H9 (cell line): Measurements from ENCODE around the gene GRAMD1B. TPM values are rescaled to one million over a fixed set of nuclear protein-coding genes. Genes with fewer than 3 reads are reported as not detected.
"Not testable (repeated sequence)": the region's sequence is repeated elsewhere in the genome, so short reads cannot be mapped to it uniquely, and the experiment has no call there.

Source experiments
- DNase-seq: peaks from one replicate; pipeline ENCODE4 v3.0.0-alpha.2; 2017
- H2AFZ ChIP-seq: one replicate; pipeline ENCODE4 v1.6.1; 2013; ENCODE audit warnings: mild to moderate bottlenecking, low read length, control low read depth, moderate library complexity
- H2AK5ac ChIP-seq: 2 replicates; pipeline ENCODE4 v1.6.1; 2013; ENCODE audit warnings: low read length, control low read depth, mixed read lengths; ENCODE audit not compliant: insufficient read length
- H2BK120ac ChIP-seq: one replicate; pipeline ENCODE4 v1.6.1; 2013; ENCODE audit warnings: low read depth, mild to moderate bottlenecking, low read length, control low read depth, inconsistent platforms; ENCODE audit not compliant: poor library complexity, severe bottlenecking
- H2BK12ac ChIP-seq: 2 replicates; pipeline ENCODE4 v1.6.1; 2013; ENCODE audit warnings: low read length, control low read depth, mixed read lengths, low read depth; ENCODE audit not compliant: insufficient read length
- H2BK15ac ChIP-seq: 2 replicates; pipeline ENCODE4 v1.6.1; 2013; ENCODE audit warnings: low read depth, low read length, control low read depth
- H2BK20ac ChIP-seq: one replicate; pipeline ENCODE4 v1.6.1; 2013; ENCODE audit warnings: low read depth, mild to moderate bottlenecking, low read length, control low read depth, inconsistent platforms; ENCODE audit not compliant: poor library complexity, severe bottlenecking
- H2BK5ac ChIP-seq: 2 replicates; pipeline ENCODE4 v1.6.1; 2013; ENCODE audit warnings: low read length, control low read depth, mixed read lengths; ENCODE audit not compliant: insufficient read length
- H3K14ac ChIP-seq: 2 replicates; pipeline ENCODE4 v1.6.1; 2013; ENCODE audit warnings: low read length, control low read depth; ENCODE audit not compliant: insufficient read depth
- H3K18ac ChIP-seq: 2 replicates; pipeline ENCODE4 v1.6.1; 2013; ENCODE audit warnings: low read depth, mild to moderate bottlenecking, mixed read lengths, low read length, control low read depth; ENCODE audit not compliant: insufficient read length
- H3K23ac ChIP-seq: 2 replicates; pipeline ENCODE4 v1.6.1; 2013; ENCODE audit warnings: low read length, control low read depth, mixed read lengths, low read depth; ENCODE audit not compliant: insufficient read length
- H3K23me2 ChIP-seq: 2 replicates; pipeline ENCODE4 v1.6.1; 2013; ENCODE audit warnings: low read depth, mild to moderate bottlenecking, mixed read lengths, low read length, control low read depth; ENCODE audit not compliant: insufficient read length, poor library complexity, severe bottlenecking
- H3K27ac ChIP-seq: 2 replicates; pipeline ENCODE4 v1.5.1; 2013; ENCODE audit warnings: low read length, control low read depth, mixed read lengths, low read depth; ENCODE audit not compliant: insufficient read length
- H3K27me3 ChIP-seq: 2 replicates; pipeline ENCODE4 v1.6.1; 2013; ENCODE audit warnings: low read length, control low read depth, inconsistent platforms; ENCODE audit not compliant: insufficient read depth
- H3K4ac ChIP-seq: 2 replicates; pipeline ENCODE4 v1.6.1; 2013; ENCODE audit warnings: low read depth, mild to moderate bottlenecking, control low read depth, inconsistent platforms, low read length, moderate library complexity
- H3K4me1 ChIP-seq: 2 replicates; pipeline ENCODE4 v1.6.1; 2013; ENCODE audit warnings: low read length, control low read depth, inconsistent platforms; ENCODE audit not compliant: insufficient read depth
- H3K4me2 ChIP-seq: 2 replicates; pipeline ENCODE4 v1.6.1; 2013; ENCODE audit warnings: low read length, control low read depth, mixed read lengths; ENCODE audit not compliant: insufficient read length, insufficient read depth
- H3K56ac ChIP-seq: 2 replicates; pipeline ENCODE4 v1.6.1; 2013; ENCODE audit warnings: low read depth, mild to moderate bottlenecking, mixed read lengths, low read length, control low read depth; ENCODE audit not compliant: insufficient read length
- H3K79me1 ChIP-seq: 2 replicates; pipeline ENCODE4 v1.6.1; 2013; ENCODE audit warnings: low read depth, mild to moderate bottlenecking, moderate library complexity, low read length, control low read depth, inconsistent platforms; ENCODE audit not compliant: insufficient read depth, poor library complexity, severe bottlenecking
- H3K79me2 ChIP-seq: 2 replicates; pipeline ENCODE4 v1.6.1; 2013; ENCODE audit warnings: low read length, control low read depth, inconsistent platforms; ENCODE audit not compliant: insufficient read depth
- H3K9ac ChIP-seq: 2 replicates; pipeline ENCODE4 v1.6.1; 2013; ENCODE audit warnings: low read length, control low read depth, mixed read lengths; ENCODE audit not compliant: insufficient read length; ENCODE audit errors: extremely low read depth
- H3K9me3 ChIP-seq: one replicate; pipeline ENCODE4 v1.6.1; 2013; ENCODE audit warnings: low read depth, low read length, inconsistent platforms; ENCODE audit not compliant: control insufficient read depth
- H3T11ph ChIP-seq: one replicate; pipeline ENCODE4 v1.6.1; 2013; ENCODE audit warnings: mild to moderate bottlenecking, low read length, control low read depth, inconsistent platforms
- H4K20me1 ChIP-seq: one replicate; pipeline ENCODE4 v1.6.1; 2013; ENCODE audit not compliant: control insufficient read depth, insufficient read length, insufficient read depth
- H4K5ac ChIP-seq: 2 replicates; pipeline ENCODE4 v1.6.1; 2013; ENCODE audit warnings: low read depth, mild to moderate bottlenecking, mixed read lengths, low read length, control low read depth; ENCODE audit not compliant: insufficient read length
- H4K8ac ChIP-seq: replicated peaks from 2 replicates; pipeline ENCODE4 v1.6.1; 2013; ENCODE audit warnings: low read length, control low read depth, mixed read lengths, low read depth; ENCODE audit not compliant: insufficient read length
- H4K91ac ChIP-seq: 2 replicates; pipeline ENCODE4 v1.6.1; 2013; ENCODE audit warnings: low read depth, mild to moderate bottlenecking, moderate library complexity, mixed read lengths, low read length, control low read depth; ENCODE audit not compliant: insufficient read length
- H3K27ac Mint-ChIP-seq, 3 experiments: 2 replicates in 2 of 3; 3 replicates in 1 of 3; pipeline ENCODE4 v1.8.0; 2020 to 2021; ENCODE audit warnings: mixed read lengths in 3 of 3, mild to moderate bottlenecking in 1 of 3, moderate library complexity in 1 of 3
- H3K27me3 Mint-ChIP-seq: 2 replicates; pipeline ENCODE4 v1.8.0; 2021; ENCODE audit warnings: low read depth, mild to moderate bottlenecking, moderate library complexity, mixed read lengths
- H3K36me3 Mint-ChIP-seq, 3 experiments: 2 replicates in 2 of 3; 3 replicates in 1 of 3; pipeline ENCODE4 v1.8.0; 2020 to 2021; ENCODE audit warnings: low read depth in 3 of 3, mixed read lengths in 3 of 3; ENCODE audit not compliant: insufficient read depth in 1 of 3
- H3K4me1 Mint-ChIP-seq, 2 experiments: 2 replicates each; pipeline ENCODE4 v1.8.0; 2020; ENCODE audit warnings: mixed read lengths in 2 of 2
- H3K4me3 Mint-ChIP-seq, 2 experiments: 2 replicates in 1 of 2; 3 replicates in 1 of 2; pipeline ENCODE4 v1.8.0; 2020 to 2021; ENCODE audit warnings: mild to moderate bottlenecking in 2 of 2, mixed read lengths in 2 of 2, moderate library complexity in 1 of 2
- H3K9me3 Mint-ChIP-seq, 2 experiments: 2 replicates in 1 of 2; 3 replicates in 1 of 2; pipeline ENCODE4 v1.8.0; 2020; ENCODE audit warnings: mild to moderate bottlenecking in 2 of 2, mixed read lengths in 2 of 2, moderate library complexity in 1 of 2
- WGBS: extraction: QIAGEN DNeasy Blood & Tissue Kit; methylation state at CpG from one replicate; pipeline ENCODE4 v1.1.7; 2013; ENCODE audit warnings: missing lambda C conversion rate, low lambda C conversion rate, mixed read lengths; ENCODE audit not compliant: insufficient read length; ENCODE audit errors: extremely low coverage; 5-methylcytosine and 5-hydroxymethylcytosine counted together
- total RNA-seq: library from RNA; stranded (reverse); gene quantifications from 2 replicates; pipeline ENCODE4 v1.2.1, GENCODE V29; 2021
- TF ChIP-seq, protein P1 (sequence below): fragments of 200-600 bp; sonication (generic); conservative IDR thresholded peaks from 3 replicates; pipeline ENCODE4 v1.8.0; 2021; ENCODE audit warnings: antibody characterized with exemption, mild to moderate bottlenecking

GRAMD1B gene
- total RNA-seq, 1 experiment from 2014 or later: 25.9 TPM

DNA sequence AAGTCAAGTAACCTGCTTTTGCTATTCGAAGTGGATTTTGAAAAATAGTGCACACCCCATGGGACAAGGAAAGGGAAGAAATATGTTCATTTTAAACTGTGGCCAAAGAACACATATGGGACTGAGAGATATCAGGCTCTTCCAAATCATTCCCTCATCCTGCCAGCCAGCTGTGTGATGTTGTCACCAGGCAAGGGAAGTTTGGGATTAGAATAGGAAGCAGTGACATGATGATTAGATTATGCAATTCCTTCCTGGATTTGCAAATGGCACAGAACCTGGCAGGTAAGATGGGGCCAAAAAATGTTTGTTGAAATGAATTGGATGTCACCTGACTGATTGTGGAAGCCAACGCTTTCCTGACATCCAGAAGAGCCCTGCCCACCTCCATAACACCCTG is 229.2 kb downstream of the GRAMD1B start:
- Histone ChIP-seq H4K8ac (no peak overlapping the region), H3K18ac (no peak overlapping the region), H3K23me2 (peaks cover 5% of the 10 kb centered on the region), H2BK5ac (no peak overlapping the region), H2BK12ac (no peak overlapping the region), H3K79me2 (no peaks in the 10 kb centered on the region), H3K4me2 (no peak overlapping the region), H3K27me3 (no peaks in the 10 kb centered on the region), H3K79me1 (no peaks in the 10 kb centered on the region), H3K27ac (no peak overlapping the region), H3T11ph (no peak overlapping the region), H4K5ac (no peak overlapping the region), H2BK120ac (no peak overlapping the region), H2AFZ (no peak overlapping the region), H2BK20ac (no peak overlapping the region), H3K56ac (no peak overlapping the region), H2BK15ac (no peak overlapping the region), H3K4me1 (peaks cover 2% of the 10 kb centered on the region; the same call in 1 of the 2 replicates), H2AK5ac (no peak overlapping the region), H4K20me1 (no peaks in the 10 kb centered on the region), H3K4ac (no peak overlapping the region), H3K9me3 (no peaks in the 10 kb centered on the region), H3K9ac (no peak overlapping the region), H3K14ac (no peak overlapping the region), H4K91ac (no peak overlapping the region), H3K23ac (no peak overlapping the region)
- peaks cover 32% of the 10 kb centered on the region for H3K27me3 Mint-ChIP-seq
- H3K36me3 Mint-ChIP-seq: peaks cover 0 to 4% (median 1%) of the 10 kb centered on the region in 3 experiments; a peak in 1 of 7 replicates
- H3K9me3 Mint-ChIP-seq: peaks cover 6 to 7% of the 10 kb centered on the region in 2 experiments; a peak in 4 of 5 replicates
- peaks cover 6 to 7% of the 10 kb centered on the region in 2 experiments for H3K4me1 Mint-ChIP-seq
- TF ChIP-seq, protein P1, sequence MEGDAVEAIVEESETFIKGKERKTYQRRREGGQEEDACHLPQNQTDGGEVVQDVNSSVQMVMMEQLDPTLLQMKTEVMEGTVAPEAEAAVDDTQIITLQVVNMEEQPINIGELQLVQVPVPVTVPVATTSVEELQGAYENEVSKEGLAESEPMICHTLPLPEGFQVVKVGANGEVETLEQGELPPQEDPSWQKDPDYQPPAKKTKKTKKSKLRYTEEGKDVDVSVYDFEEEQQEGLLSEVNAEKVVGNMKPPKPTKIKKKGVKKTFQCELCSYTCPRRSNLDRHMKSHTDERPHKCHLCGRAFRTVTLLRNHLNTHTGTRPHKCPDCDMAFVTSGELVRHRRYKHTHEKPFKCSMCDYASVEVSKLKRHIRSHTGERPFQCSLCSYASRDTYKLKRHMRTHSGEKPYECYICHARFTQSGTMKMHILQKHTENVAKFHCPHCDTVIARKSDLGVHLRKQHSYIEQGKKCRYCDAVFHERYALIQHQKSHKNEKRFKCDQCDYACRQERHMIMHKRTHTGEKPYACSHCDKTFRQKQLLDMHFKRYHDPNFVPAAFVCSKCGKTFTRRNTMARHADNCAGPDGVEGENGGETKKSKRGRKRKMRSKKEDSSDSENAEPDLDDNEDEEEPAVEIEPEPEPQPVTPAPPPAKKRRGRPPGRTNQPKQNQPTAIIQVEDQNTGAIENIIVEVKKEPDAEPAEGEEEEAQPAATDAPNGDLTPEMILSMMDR: no peak
- DNase-seq: no peak
- H3K4me3 Mint-ChIP-seq: no peak overlapping the region
- H3K27ac Mint-ChIP-seq: no peak overlapping the region
- WGBS: no CpG with 5 or more reads among the region's 2 CpGs

DNA sequence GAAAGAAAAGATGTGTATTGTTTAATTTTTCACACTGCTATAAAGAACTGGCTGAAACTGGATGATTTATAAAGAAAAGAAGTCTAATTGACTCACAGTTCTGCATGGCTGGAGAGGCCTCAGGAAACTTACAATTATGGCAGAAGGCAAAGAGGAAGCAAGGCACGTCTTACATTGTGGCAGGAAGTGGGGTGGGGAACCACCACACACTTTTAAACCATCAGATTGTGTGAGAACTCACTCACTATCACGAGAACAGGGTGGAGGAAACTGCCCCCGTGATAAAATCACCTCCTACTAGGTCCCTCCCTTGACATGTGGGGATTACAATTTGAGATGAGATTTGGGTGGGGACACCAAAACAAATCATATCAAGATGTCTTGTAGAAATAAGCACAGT is 229.9 kb downstream of the GRAMD1B start:
- H3K4me2 ChIP-seq, H4K91ac ChIP-seq, H3K56ac ChIP-seq, H3K23me2 ChIP-seq, H2BK12ac ChIP-seq, H3K23ac ChIP-seq, H3K4me1 ChIP-seq, H3K79me2 ChIP-seq, H4K5ac ChIP-seq, H3K4ac ChIP-seq, H3K18ac ChIP-seq, H4K8ac ChIP-seq, DNase-seq, H4K20me1 ChIP-seq, H3K9me3 ChIP-seq, H3K27ac ChIP-seq, H2BK15ac ChIP-seq, H2BK120ac ChIP-seq, H2BK20ac ChIP-seq, H2BK5ac ChIP-seq, H2AFZ ChIP-seq, H3T11ph ChIP-seq, H3K4me3 Mint-ChIP-seq, H2AK5ac ChIP-seq, H3K27ac Mint-ChIP-seq, H3K4me1 Mint-ChIP-seq, H3K14ac ChIP-seq, H3K36me3 Mint-ChIP-seq, H3K79me1 ChIP-seq, H3K9ac ChIP-seq, H3K9me3 Mint-ChIP-seq, H3K27me3 ChIP-seq: not testable (repeated sequence)
- H3K27me3 Mint-ChIP-seq: peaks cover 28% of the 10 kb centered on the region
- WGBS: no CpG with 5 or more reads among the region's 3 CpGs
